Measurements from ENCODE around the gene AFM. TPM values are rescaled to one million over a fixed set of nuclear protein-coding genes. Genes with fewer than 3 reads are reported as not detected.

AFM gene, protein sequence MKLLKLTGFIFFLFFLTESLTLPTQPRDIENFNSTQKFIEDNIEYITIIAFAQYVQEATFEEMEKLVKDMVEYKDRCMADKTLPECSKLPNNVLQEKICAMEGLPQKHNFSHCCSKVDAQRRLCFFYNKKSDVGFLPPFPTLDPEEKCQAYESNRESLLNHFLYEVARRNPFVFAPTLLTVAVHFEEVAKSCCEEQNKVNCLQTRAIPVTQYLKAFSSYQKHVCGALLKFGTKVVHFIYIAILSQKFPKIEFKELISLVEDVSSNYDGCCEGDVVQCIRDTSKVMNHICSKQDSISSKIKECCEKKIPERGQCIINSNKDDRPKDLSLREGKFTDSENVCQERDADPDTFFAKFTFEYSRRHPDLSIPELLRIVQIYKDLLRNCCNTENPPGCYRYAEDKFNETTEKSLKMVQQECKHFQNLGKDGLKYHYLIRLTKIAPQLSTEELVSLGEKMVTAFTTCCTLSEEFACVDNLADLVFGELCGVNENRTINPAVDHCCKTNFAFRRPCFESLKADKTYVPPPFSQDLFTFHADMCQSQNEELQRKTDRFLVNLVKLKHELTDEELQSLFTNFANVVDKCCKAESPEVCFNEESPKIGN
- not detected in 2 replicates for total RNA-seq (ENCODE audit: low replicate concordance)

GRCh38 chr4:73481358-73481757 lies at the start of gene AFM:
Gene AFM, plus strand, starts transcription at chr4:73481745. Its CDS starts 31 bp downstream, at chr4:73481776.

GRCh38 chr4:73435984-73436383 lies 45.6 kb upstream of the AFM start, which contains the start of gene AFP:
Gene AFP, plus strand, starts transcription at chr4:73436221. Its CDS starts 42 bp downstream, at chr4:73436263.

Other genes with a start within 250 kb of the AFM start
- 39.7 and 44.2 TPM in 2 replicates for gene ANKRD17, start 222.9 kb upstream of the AFM start, total RNA-seq (ENCODE audit: low replicate concordance)
- gene ALB, start 77.5 kb upstream of the AFM start, total RNA-seq (ENCODE audit: low replicate concordance), result not detected in 2 replicates
- gene AFP, start 45.5 kb upstream of the AFM start, total RNA-seq (ENCODE audit: low replicate concordance), result 0.23 and 0.59 TPM in 2 replicates
- not detected in 2 replicates for gene RASSF6, start 138.7 kb downstream of the AFM start, total RNA-seq (ENCODE audit: low replicate concordance)

Measured in smooth muscle cell of the coronary artery (primary cell).